ENCODE results near the gene RAD9B. TPM values are rescaled to one million over a fixed set of nuclear protein-coding genes. Genes with fewer than 3 reads are reported as not detected.

RAD9B gene
- total and polyA plus RNA-seq, 2 of the 13 experiments (the other 11 are each of a cell fraction or from before 2014, with no cell fraction given), result 0.05 to 0.38 TPM

DNA sequence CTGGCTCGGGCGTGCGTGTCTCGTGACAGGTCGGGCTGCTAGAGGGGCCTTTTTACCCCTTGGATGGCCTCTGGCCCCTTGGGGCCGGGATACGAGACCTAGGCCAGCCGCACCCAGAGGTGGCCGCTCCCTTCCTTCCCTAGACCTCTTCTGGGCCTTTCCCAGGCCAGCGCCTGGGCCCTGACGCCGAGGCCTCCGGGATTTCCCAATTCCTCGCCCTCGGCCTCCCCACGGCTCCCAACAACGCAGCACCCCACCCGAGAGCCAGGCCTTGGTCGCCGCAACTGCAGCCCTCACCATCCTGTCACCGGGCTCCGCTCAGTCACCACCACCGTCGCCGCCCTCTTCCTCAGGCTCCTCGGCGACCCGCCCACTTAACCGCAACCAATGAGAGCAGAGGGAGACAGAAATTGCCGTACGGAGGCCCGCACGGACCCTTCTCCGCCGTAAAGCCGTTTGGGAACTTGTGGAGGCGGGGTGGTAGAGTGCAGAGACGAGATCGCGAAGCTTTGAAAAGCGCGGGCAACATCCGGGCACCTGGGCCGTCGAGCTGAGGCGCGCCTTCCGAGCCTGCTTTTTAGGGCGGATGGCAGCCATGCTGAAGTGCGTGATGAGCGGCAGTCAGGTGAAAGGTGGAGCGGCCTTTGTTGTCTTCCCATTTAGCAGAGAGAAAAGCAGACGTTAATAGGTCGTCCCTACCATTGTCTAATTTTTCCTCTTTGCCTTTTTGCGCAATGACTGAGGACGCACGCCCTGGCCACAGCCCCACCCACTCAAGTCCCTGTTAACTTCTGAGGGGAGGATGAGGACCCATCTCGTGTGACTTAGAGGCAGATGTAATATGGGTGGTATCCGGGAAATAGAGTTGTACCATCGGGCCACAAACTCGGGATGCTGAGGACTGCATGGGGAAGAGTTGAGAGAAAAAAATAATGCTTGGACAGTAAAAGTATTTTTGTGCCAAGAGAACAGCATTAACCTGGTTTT lies at the start of gene RAD9B, which contains the start of gene VPS29 (continued):
- TF ChIP-seq ZNF446 (CRISPR knock-in tag; IDR thresholded peaks at IDR 0.05) (peak; percentile 88), DPF2 (CRISPR knock-in tag; IDR thresholded peaks at IDR 0.05; ENCODE audit: borderline replicate concordance, low read depth) (no peak), ZNF44 (CRISPR knock-in tag; IDR thresholded peaks at IDR 0.05) (peak; percentile 96), ZNF224 (CRISPR knock-in tag; IDR thresholded peaks at IDR 0.05) (peak; percentile 98), ZNF800 (CRISPR knock-in tag; IDR thresholded peaks at IDR 0.05) (peak; percentile 77), ESRRA (CRISPR knock-in tag; IDR thresholded peaks at IDR 0.05; ENCODE audit: low read depth) (peak; percentile 86), CEBPB (IDR thresholded peaks at IDR 0.05; ENCODE audit: borderline replicate concordance, low read depth, low read length) (peak; percentile 38; the same call in 1 of the 2 replicates), ZNF383 (CRISPR knock-in tag; IDR thresholded peaks at IDR 0.05; ENCODE audit: borderline replicate concordance) (0 out of 2 replicates have a peak, but pooled peaks have one; percentile 28), ZNF501 (CRISPR knock-in tag; IDR thresholded peaks at IDR 0.05) (peak; percentile 80), ZBTB42 (CRISPR knock-in tag; IDR thresholded peaks at IDR 0.05) (peak; percentile 92), ZNF556 (CRISPR knock-in tag; IDR thresholded peaks at IDR 0.05; ENCODE audit: borderline replicate concordance) (peak; percentile 91), SRSF1 (optimal IDR thresholded peaks at IDR 0.05; ENCODE audit: low read depth, low read length) (peak; percentile 73), IKZF1 (IDR thresholded peaks at IDR 0.05) (no peak), SMARCC2 (IDR thresholded peaks at IDR 0.05) (no peak), KDM5A (IDR thresholded peaks at IDR 0.05; ENCODE audit: borderline replicate concordance, low read length) (peak; percentile 83)
- TF ChIP-seq, protein P1, sequence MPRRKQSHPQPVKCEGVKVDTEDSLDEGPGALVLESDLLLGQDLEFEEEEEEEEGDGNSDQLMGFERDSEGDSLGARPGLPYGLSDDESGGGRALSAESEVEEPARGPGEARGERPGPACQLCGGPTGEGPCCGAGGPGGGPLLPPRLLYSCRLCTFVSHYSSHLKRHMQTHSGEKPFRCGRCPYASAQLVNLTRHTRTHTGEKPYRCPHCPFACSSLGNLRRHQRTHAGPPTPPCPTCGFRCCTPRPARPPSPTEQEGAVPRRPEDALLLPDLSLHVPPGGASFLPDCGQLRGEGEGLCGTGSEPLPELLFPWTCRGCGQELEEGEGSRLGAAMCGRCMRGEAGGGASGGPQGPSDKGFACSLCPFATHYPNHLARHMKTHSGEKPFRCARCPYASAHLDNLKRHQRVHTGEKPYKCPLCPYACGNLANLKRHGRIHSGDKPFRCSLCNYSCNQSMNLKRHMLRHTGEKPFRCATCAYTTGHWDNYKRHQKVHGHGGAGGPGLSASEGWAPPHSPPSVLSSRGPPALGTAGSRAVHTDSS (CRISPR knock-in tag; conservative IDR thresholded peaks at IDR 0.05), result no peak
- TF ChIP-seq, protein P2, sequence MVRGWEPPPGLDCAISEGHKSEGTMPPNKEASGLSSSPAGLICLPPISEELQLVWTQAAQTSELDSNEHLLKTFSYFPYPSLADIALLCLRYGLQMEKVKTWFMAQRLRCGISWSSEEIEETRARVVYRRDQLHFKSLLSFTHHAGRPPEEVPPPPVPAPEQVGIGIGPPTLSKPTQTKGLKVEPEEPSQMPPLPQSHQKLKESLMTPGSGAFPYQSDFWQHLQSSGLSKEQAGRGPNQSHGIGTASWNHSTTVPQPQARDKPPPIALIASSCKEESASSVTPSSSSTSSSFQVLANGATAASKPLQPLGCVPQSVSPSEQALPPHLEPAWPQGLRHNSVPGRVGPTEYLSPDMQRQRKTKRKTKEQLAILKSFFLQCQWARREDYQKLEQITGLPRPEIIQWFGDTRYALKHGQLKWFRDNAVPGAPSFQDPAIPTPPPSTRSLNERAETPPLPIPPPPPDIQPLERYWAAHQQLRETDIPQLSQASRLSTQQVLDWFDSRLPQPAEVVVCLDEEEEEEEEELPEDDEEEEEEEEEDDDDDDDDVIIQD (CRISPR knock-in tag; IDR thresholded peaks at IDR 0.05; ENCODE audit: low read depth), result peak; percentile 95
- TF ChIP-seq, protein P3, sequence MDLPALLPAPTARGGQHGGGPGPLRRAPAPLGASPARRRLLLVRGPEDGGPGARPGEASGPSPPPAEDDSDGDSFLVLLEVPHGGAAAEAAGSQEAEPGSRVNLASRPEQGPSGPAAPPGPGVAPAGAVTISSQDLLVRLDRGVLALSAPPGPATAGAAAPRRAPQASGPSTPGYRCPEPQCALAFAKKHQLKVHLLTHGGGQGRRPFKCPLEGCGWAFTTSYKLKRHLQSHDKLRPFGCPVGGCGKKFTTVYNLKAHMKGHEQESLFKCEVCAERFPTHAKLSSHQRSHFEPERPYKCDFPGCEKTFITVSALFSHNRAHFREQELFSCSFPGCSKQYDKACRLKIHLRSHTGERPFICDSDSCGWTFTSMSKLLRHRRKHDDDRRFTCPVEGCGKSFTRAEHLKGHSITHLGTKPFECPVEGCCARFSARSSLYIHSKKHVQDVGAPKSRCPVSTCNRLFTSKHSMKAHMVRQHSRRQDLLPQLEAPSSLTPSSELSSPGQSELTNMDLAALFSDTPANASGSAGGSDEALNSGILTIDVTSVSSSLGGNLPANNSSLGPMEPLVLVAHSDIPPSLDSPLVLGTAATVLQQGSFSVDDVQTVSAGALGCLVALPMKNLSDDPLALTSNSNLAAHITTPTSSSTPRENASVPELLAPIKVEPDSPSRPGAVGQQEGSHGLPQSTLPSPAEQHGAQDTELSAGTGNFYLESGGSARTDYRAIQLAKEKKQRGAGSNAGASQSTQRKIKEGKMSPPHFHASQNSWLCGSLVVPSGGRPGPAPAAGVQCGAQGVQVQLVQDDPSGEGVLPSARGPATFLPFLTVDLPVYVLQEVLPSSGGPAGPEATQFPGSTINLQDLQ (CRISPR knock-in tag; IDR thresholded peaks at IDR 0.05), result peak; percentile 97; the same call in 1 of the 2 replicates
- TF ChIP-seq, protein P4, sequence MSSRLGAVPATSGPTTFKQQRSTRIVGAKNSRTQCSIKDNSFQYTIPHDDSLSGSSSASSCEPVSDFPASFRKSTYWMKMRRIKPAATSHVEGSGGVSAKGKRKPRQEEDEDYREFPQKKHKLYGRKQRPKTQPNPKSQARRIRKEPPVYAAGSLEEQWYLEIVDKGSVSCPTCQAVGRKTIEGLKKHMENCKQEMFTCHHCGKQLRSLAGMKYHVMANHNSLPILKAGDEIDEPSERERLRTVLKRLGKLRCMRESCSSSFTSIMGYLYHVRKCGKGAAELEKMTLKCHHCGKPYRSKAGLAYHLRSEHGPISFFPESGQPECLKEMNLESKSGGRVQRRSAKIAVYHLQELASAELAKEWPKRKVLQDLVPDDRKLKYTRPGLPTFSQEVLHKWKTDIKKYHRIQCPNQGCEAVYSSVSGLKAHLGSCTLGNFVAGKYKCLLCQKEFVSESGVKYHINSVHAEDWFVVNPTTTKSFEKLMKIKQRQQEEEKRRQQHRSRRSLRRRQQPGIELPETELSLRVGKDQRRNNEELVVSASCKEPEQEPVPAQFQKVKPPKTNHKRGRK (CRISPR knock-in tag; IDR thresholded peaks at IDR 0.05), result no peak; the same call in 1 of the 2 replicates

All from HepG2 (cell line).